IMR-90 (cell line): Measurements from ENCODE around the gene EPSTI1. TPM values are rescaled to one million over a fixed set of nuclear protein-coding genes. Genes with fewer than 3 reads are reported as not detected.
A peak's percentile ranks its signal among the peaks of the same experiment; 100 is the strongest.

Experiments
- ATAC-seq: fragments of 200-7000 bp; cut with Tn5 transposase; 2 replicates; pipeline ENCODE4 v1.9.1; 2020; ENCODE audit warnings: low read depth, mild to moderate bottlenecking, moderate library complexity
- BruUV-seq: library from RNA; stranded (reverse); fragments of 400-500 nt; replicated peaks from 2 replicates; lab custom pipeline; 2021; lab: Mats Ljungman, UMichigan
- CTCF ChIA-PET: fragments of 300-600 bp; formaldehyde crosslinking; extraction: SDS; loops from one replicate; lab custom pipeline; 2021; ENCODE audit warnings: antibody characterized with exemption; lab: Yijun Ruan, JAX
- POLR2A ChIA-PET: fragments of 300-600 bp; sonication (Branson Sonifier 250); formaldehyde crosslinking; loops from one replicate; lab custom pipeline; 2022; ENCODE audit warnings: antibody characterized with exemption; ENCODE audit not compliant: unreplicated experiment; lab: Charles Lee
- DNase-seq: peaks from one replicate; pipeline ENCODE4 v3.0.0; 2013
- H2AFZ ChIP-seq: replicated peaks from 2 replicates; pipeline ENCODE3; 2013; ENCODE audit warnings: low read length, mild to moderate bottlenecking; ENCODE audit not compliant: poor library complexity
- H2AK5ac ChIP-seq: 2 replicates; pipeline ENCODE4 v1.6.1; 2013; ENCODE audit warnings: low read depth, low read length, inconsistent platforms
- H2AK9ac ChIP-seq: replicated peaks from 2 replicates; pipeline ENCODE3; 2013; ENCODE audit warnings: mild to moderate bottlenecking, low read depth, low read length, moderate library complexity; ENCODE audit not compliant: poor library complexity
- H2BK120ac ChIP-seq: 2 replicates; pipeline ENCODE4 v1.6.1; 2013; ENCODE audit warnings: low read depth, low read length, inconsistent platforms
- H2BK15ac ChIP-seq: 3 replicates; pipeline ENCODE4 v1.6.1; 2013; ENCODE audit warnings: low read depth, low read length, inconsistent platforms
- H2BK20ac ChIP-seq: 2 replicates; pipeline ENCODE4 v1.6.1; 2013; ENCODE audit warnings: low read depth, mild to moderate bottlenecking, inconsistent platforms, low read length, moderate library complexity
- H2BK5ac ChIP-seq: 2 replicates; pipeline ENCODE4 v1.6.1; 2013; ENCODE audit warnings: mild to moderate bottlenecking, low read depth, low read length, inconsistent platforms; ENCODE audit not compliant: poor library complexity, severe bottlenecking
- H3K14ac ChIP-seq: replicated peaks from 2 replicates; pipeline ENCODE4 v1.6.1; 2013; ENCODE audit warnings: low read depth, low read length, inconsistent platforms
- H3K18ac ChIP-seq: 2 replicates; pipeline ENCODE4 v1.6.1; 2013; ENCODE audit warnings: low read depth, low read length, control low read depth
- H3K23ac ChIP-seq: 2 replicates; pipeline ENCODE4 v1.6.1; 2013; ENCODE audit warnings: low read depth, low read length, inconsistent platforms
- H3K27ac ChIP-seq: 2 replicates; pipeline ENCODE4 v1.5.1; 2013; ENCODE audit warnings: mild to moderate bottlenecking, control low read depth, low read length; ENCODE audit not compliant: insufficient read depth
- H3K27me3 ChIP-seq: 2 replicates; pipeline ENCODE4 v1.6.1; 2013; ENCODE audit warnings: low read length; ENCODE audit not compliant: control insufficient read depth, insufficient read depth
- H3K36me3 ChIP-seq: 2 replicates; pipeline ENCODE4 v1.6.1; 2013; ENCODE audit warnings: low read length, mixed read lengths; ENCODE audit not compliant: control insufficient read depth, insufficient read depth
- H3K4ac ChIP-seq: 2 replicates; pipeline ENCODE4 v1.6.1; 2013; ENCODE audit warnings: low read depth, low read length, inconsistent platforms
- H3K4me1 ChIP-seq: 2 replicates; pipeline ENCODE4 v1.6.1; 2013; ENCODE audit warnings: low read length, mixed read lengths; ENCODE audit not compliant: control insufficient read depth, insufficient read depth
- H3K4me2 ChIP-seq: 2 replicates; pipeline ENCODE4 v1.6.1; 2013; ENCODE audit warnings: low read depth, mild to moderate bottlenecking, control low read depth, low read length, moderate library complexity
- H3K4me3 ChIP-seq: 2 replicates; pipeline ENCODE4 v1.5.1; 2013; ENCODE audit warnings: low read depth, mild to moderate bottlenecking, control low read depth, low read length, moderate library complexity; ENCODE audit not compliant: insufficient read depth
- H3K56ac ChIP-seq: 2 replicates; pipeline ENCODE4 v1.6.1; 2013; ENCODE audit warnings: low read length, inconsistent platforms; ENCODE audit not compliant: insufficient read depth; ENCODE audit errors: extremely low read depth
- H3K79me1 ChIP-seq, 2 experiments: 2 replicates each; pipeline ENCODE4 v1.6.1; 2013; ENCODE audit warnings: low read length in 2 of 2, inconsistent platforms in 1 of 2, low read depth in 1 of 2
- H3K9ac ChIP-seq: 2 replicates; pipeline ENCODE4 v1.6.1; 2013; ENCODE audit warnings: low read depth, low read length, control low read depth
- H3K9me1 ChIP-seq: 2 replicates; pipeline ENCODE4 v1.6.1; 2013; ENCODE audit warnings: low read length, inconsistent platforms; ENCODE audit not compliant: insufficient read depth
- H3K9me3 ChIP-seq: 2 replicates; pipeline ENCODE4 v1.6.1; 2013; ENCODE audit warnings: low read length; ENCODE audit not compliant: control insufficient read depth, insufficient read depth
- H4K20me1 ChIP-seq: 2 replicates; pipeline ENCODE4 v1.6.1; 2013; ENCODE audit warnings: low read length, inconsistent platforms; ENCODE audit not compliant: insufficient read depth
- H4K5ac ChIP-seq: 2 replicates; pipeline ENCODE4 v1.6.1; 2013; ENCODE audit warnings: mild to moderate bottlenecking, low read depth, low read length, control low read depth
- H4K8ac ChIP-seq, 2 experiments: 2 replicates each; pipeline ENCODE4 v1.6.1; 2013; ENCODE audit warnings: low read depth in 2 of 2, low read length in 2 of 2, control low read depth in 1 of 2, inconsistent platforms in 1 of 2
- H4K91ac ChIP-seq: 2 replicates; pipeline ENCODE4 v1.6.1; 2013; ENCODE audit warnings: low read depth, low read length, inconsistent platforms; ENCODE audit not compliant: insufficient read depth
- MAFK ChIP-seq: IDR thresholded peaks from 2 replicates; pipeline ENCODE4 v1.6.1; 2012; ENCODE audit warnings: low read depth, low read length, improper control_type of control experiment
- MAZ ChIP-seq: IDR thresholded peaks from 2 replicates; pipeline ENCODE4 v1.6.1; 2012; ENCODE audit warnings: low read depth, mild to moderate bottlenecking, low read length, improper control_type of control experiment, moderate library complexity, borderline replicate concordance
- WGBS, 2 experiments: methylation state at CpG; one replicate each; pipeline versions ENCODE4 v1.1.5 to v1.1.7; 2013; ENCODE audit warnings: missing lambda C conversion rate in 2 of 2; ENCODE audit not compliant: insufficient read length in 1 of 2; ENCODE audit errors: extremely low coverage in 2 of 2; 5-methylcytosine and 5-hydroxymethylcytosine counted together
- dilution Hi-C: fragments of 300-500 bp; cut with HindIII; formaldehyde crosslinking; loops from one replicate; pipeline ENCODE4 v1.14.3; 2018; ENCODE audit warnings: low sequenced_read_pairs; ENCODE audit not compliant: unreplicated experiment
- in situ Hi-C: fragments of 300-500 bp; cut with MboI; formaldehyde crosslinking; loops from 3 replicates; pipeline ENCODE4 v1.14.3; 2019; ENCODE audit warnings: low sequenced_read_pairs, inconsistent platforms, mixed read lengths
- intact Hi-C: fragments of 100-400 bp; cut with micrococcal nuclease; formaldehyde crosslinking; loops from 2 replicates; pipeline ENCODE4 v1.10.0; 2022
- polyA plus RNA-seq, 3 experiments: library from polyadenylated mRNA; depleted of rRNA; stranded (reverse); fragments of >200 nt; gene quantifications; 2 replicates each; pipeline ENCODE4 v1.2.3, GENCODE V29; 2012; ENCODE audit warnings: low replicate concordance in 1 of 3
- total RNA-seq: library from RNA; depleted of rRNA; stranded (reverse); fragments of >200 nt; gene quantifications from 2 replicates; pipeline ENCODE4 v1.2.3, GENCODE V29; 2012

The EPSTI1 gene
- total and polyA plus RNA-seq, 2 of the 4 experiments (the other 2 are of a cell fraction) = 0.90 to 1.6 TPM

DNA sequence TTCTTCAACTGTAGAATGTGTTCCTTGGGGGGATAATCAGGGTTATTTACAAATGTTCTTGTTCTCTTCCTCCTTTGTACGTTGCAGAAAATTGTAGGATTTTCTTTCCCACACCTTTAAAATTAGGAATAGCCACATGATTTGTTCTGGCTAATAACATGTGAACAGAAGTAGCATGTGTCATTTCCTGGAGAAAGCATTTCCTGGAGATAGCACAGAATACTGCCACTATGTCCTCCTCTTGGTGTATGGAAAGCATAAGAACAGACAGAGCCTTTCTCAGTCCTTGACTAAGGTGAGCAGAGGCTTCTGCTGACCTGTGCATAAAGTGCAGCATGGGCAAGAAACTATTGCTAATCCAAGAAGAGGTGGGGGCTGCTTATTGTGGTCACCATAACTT is 108.9 kb downstream of the EPSTI1 start:
- TF ChIP-seq MAFK = peak; percentile 44
- TF ChIP-seq MAZ = no peak
- Histone ChIP-seq H3K4me2 (no peak overlapping the region), H4K91ac (no peak overlapping the region), H3K9me1 (no peaks in the 10 kb centered on the region), H2AFZ (no peak overlapping the region), H4K20me1 (no peaks in the 10 kb centered on the region), H2BK20ac (no peak overlapping the region), H3K9me3 (peaks cover 4% of the 10 kb centered on the region; the same call in 1 of the 2 replicates), H4K5ac (no peak overlapping the region), H2BK15ac (no peak overlapping the region; the same call in 2 of the 3 replicates), H3K27me3 (peaks cover 1% of the 10 kb centered on the region), H3K79me1 (no peaks in the 10 kb centered on the region), H3K4me1 (no peaks in the 10 kb centered on the region), H3K14ac (no peak overlapping the region; the same call in 1 of the 2 replicates), H3K27ac (no peak overlapping the region), H2AK9ac (no peak overlapping the region), H3K9ac (no peak overlapping the region), H3K4ac (no peak overlapping the region), H2BK120ac (no peak overlapping the region), H4K8ac (peak overlapping the region in 1 of 2 experiments; percentile 4; a peak in 1 of 4 replicates), H3K23ac (no peak overlapping the region), H3K56ac (no peak overlapping the region), H3K18ac (no peak overlapping the region), H3K36me3 (no peaks in the 10 kb centered on the region), H2AK5ac (no peak overlapping the region), H3K4me3 (no peak overlapping the region), H2BK5ac (no peak overlapping the region)
- no TSS peak for BruUV-seq
- dilution Hi-C loops (no loop called here), intact Hi-C loops (no loop called here), in situ Hi-C loops (no loop called here)
- ChIA-PET CTCF (no interaction called here), POLR2A (no interaction called here)
- ATAC-seq (no peak), DNase-seq (no peak)
- WGBS, 2 experiments = no CpG with 5 or more reads among the region's 1 CpG
